22Rv1 (cell line): Measurements from ENCODE around the gene BCAP29.

Experiments used
- ZFX ChIP-seq: fragments of 450-650 bp; IDR thresholded peaks from 2 replicates; pipeline ENCODE4 v1.6.1; 2017; ENCODE audit warnings: antibody characterized with exemption, borderline replicate concordance
- TF ChIP-seq, protein P1 (sequence below): fragments of 450-650 bp; IDR thresholded peaks from 2 replicates; pipeline ENCODE4 v1.5.1; 2017; ENCODE audit warnings: mild to moderate bottlenecking

DNA sequence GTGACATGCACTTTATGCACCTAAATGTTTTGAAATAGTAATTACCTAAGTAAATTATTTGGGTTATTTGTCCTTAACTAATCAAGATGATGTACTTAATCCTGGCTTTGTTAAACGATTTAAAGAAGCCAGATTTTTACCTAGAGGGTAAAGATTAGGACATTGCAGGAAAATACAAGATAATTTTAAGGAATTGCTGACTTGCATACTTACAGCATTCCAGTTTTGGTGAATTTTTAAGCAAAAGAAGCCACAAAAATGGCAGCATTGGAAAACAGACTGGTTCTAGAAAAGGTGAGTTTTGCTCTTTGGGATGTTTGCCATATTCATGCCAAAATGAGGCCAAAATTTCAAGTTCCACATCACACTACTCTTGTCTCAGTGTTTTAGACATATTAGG, 33.4 kb downstream of the BCAP29 start:
- TF ChIP-seq, protein P1, sequence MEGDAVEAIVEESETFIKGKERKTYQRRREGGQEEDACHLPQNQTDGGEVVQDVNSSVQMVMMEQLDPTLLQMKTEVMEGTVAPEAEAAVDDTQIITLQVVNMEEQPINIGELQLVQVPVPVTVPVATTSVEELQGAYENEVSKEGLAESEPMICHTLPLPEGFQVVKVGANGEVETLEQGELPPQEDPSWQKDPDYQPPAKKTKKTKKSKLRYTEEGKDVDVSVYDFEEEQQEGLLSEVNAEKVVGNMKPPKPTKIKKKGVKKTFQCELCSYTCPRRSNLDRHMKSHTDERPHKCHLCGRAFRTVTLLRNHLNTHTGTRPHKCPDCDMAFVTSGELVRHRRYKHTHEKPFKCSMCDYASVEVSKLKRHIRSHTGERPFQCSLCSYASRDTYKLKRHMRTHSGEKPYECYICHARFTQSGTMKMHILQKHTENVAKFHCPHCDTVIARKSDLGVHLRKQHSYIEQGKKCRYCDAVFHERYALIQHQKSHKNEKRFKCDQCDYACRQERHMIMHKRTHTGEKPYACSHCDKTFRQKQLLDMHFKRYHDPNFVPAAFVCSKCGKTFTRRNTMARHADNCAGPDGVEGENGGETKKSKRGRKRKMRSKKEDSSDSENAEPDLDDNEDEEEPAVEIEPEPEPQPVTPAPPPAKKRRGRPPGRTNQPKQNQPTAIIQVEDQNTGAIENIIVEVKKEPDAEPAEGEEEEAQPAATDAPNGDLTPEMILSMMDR = no peak
- no peak for TF ChIP-seq ZFX
